ENCODE results near the gene ERC2. TPM values are rescaled to one million over a fixed set of nuclear protein-coding genes. Genes with fewer than 3 reads are reported as not detected.

The ERC2 gene
- total RNA-seq, 2 donors from 2014 or later, result 0.21 to 0.30 TPM

GRCh38 chr3:55718521-55718921, 749.7 kb downstream of the ERC2 start:
- no peak overlapping the region for H3K4me3 ChIP-seq
- H3K9ac ChIP-seq (ENCODE audit: low read depth in 2 of 2, low read length in 2 of 2), result no peak overlapping the region
- intact Hi-C loops (cut with DNase I), result no loop called here
- no peak for TF ChIP-seq CTCF (IDR thresholded peaks at IDR 0.05)
- no peaks in the 10 kb centered on the region for H3K4me1 ChIP-seq
- no peaks in the 10 kb centered on the region for H3K9me3 ChIP-seq
- no peaks in the 10 kb centered on the region for H3K27me3 ChIP-seq
- H3K27ac ChIP-seq, result no peak overlapping the region
- DNase-seq, result no peak
- H3K36me3 ChIP-seq, result no peaks in the 10 kb centered on the region

GRCh38 chr3:55718074-55718473, 750.2 kb downstream of the ERC2 start:
- Histone ChIP-seq H3K4me3 (no peak overlapping the region), H3K9ac (ENCODE audit: low read depth in 2 of 2, low read length in 2 of 2) (no peak overlapping the region), H3K4me1 (no peaks in the 10 kb centered on the region), H3K27ac (no peak overlapping the region), H3K27me3 (no peaks in the 10 kb centered on the region), H3K36me3 (no peaks in the 10 kb centered on the region), H3K9me3 (no peaks in the 10 kb centered on the region)
- no peak for DNase-seq
- TF ChIP-seq CTCF (IDR thresholded peaks at IDR 0.05), result no peak
- intact Hi-C loops (cut with DNase I), result no loop called here

GRCh38 chr3:55717481-55717880, 750.8 kb downstream of the ERC2 start:
- no peak for DNase-seq

GRCh38 chr3:55716611-55717225, 751.5 kb downstream of the ERC2 start:
- no peaks in the 10 kb centered on the region for H3K9me3 ChIP-seq
- no peak overlapping the region for H3K27ac ChIP-seq
- no peak overlapping the region for H3K4me3 ChIP-seq
- TF ChIP-seq CTCF (IDR thresholded peaks at IDR 0.05), result no peak
- intact Hi-C loops (cut with DNase I), result no loop called here
- no peak overlapping the region for H3K9ac ChIP-seq (ENCODE audit: low read depth in 2 of 2, low read length in 2 of 2)
- no peak for DNase-seq
- H3K27me3 ChIP-seq, result no peaks in the 10 kb centered on the region
- no peaks in the 10 kb centered on the region for H3K36me3 ChIP-seq
- no peaks in the 10 kb centered on the region for H3K4me1 ChIP-seq

More at GRCh38 chr3:55717481-55717880, 750.8 kb downstream of the ERC2 start:
- Histone ChIP-seq H3K27me3 (no peaks in the 10 kb centered on the region), H3K36me3 (no peaks in the 10 kb centered on the region), H3K9me3 (no peaks in the 10 kb centered on the region), H3K4me3 (no peak overlapping the region), H3K9ac (ENCODE audit: low read depth in 2 of 2, low read length in 2 of 2) (no peak overlapping the region), H3K4me1 (no peaks in the 10 kb centered on the region), H3K27ac (no peak overlapping the region)
- TF ChIP-seq CTCF (IDR thresholded peaks at IDR 0.05), result no peak
- intact Hi-C loops (cut with DNase I), result no loop called here

GRCh38 chr3:55716044-55716443, 752.2 kb downstream of the ERC2 start:
- Histone ChIP-seq H3K4me3 (no peak overlapping the region), H3K27me3 (no peaks in the 10 kb centered on the region), H3K4me1 (no peaks in the 10 kb centered on the region), H3K36me3 (no peaks in the 10 kb centered on the region), H3K27ac (no peak overlapping the region), H3K9me3 (no peaks in the 10 kb centered on the region), H3K9ac (ENCODE audit: low read depth in 2 of 2, low read length in 2 of 2) (no peak overlapping the region)
- intact Hi-C loops (cut with DNase I), result no loop called here
- no peak for TF ChIP-seq CTCF (IDR thresholded peaks at IDR 0.05)
- no peak for DNase-seq
